ENCODE results near the gene KRTAP10-11.
"Not testable (repeated sequence)": the region's sequence is repeated elsewhere in the genome, so short reads cannot be mapped to it uniquely, and the experiment has no call there.

KRTAP10-11 gene

GRCh38 chr21:44686843-44687561 is 40.8 kb downstream of the KRTAP10-11 start (continued):
- TF ChIP-seq CREB5 (CRISPR knock-in tag; IDR thresholded peaks at IDR 0.05; ENCODE audit: low read depth) (no peak), ZC3H10 (CRISPR knock-in tag; IDR thresholded peaks at IDR 0.05) (no peak), CSDC2 (CRISPR knock-in tag; IDR thresholded peaks at IDR 0.05) (no peak), ZFP30 (CRISPR knock-in tag; IDR thresholded peaks at IDR 0.05) (no peak), ZNF70 (CRISPR knock-in tag; IDR thresholded peaks at IDR 0.05) (no peak), GLIS3 (CRISPR knock-in tag; IDR thresholded peaks at IDR 0.05) (no peak), PATZ1 (CRISPR knock-in tag; IDR thresholded peaks at IDR 0.05; ENCODE audit: borderline replicate concordance) (no peak), ESRRG (CRISPR knock-in tag; IDR thresholded peaks at IDR 0.05) (no peak)

- TF ChIP-seq ZFP3 (CRISPR knock-in tag; IDR thresholded peaks at IDR 0.05) (no peak), ARNTL (CRISPR knock-in tag; IDR thresholded peaks at IDR 0.05; ENCODE audit: borderline replicate concordance, low read depth) (no peak), ZFP30 (CRISPR knock-in tag; IDR thresholded peaks at IDR 0.05) (no peak), OSR1 (CRISPR knock-in tag; IDR thresholded peaks at IDR 0.05) (no peak), ZC3H10 (CRISPR knock-in tag; IDR thresholded peaks at IDR 0.05) (no peak), ZNF565 (CRISPR knock-in tag; conservative IDR thresholded peaks at IDR 0.05; ENCODE audit: low read depth) (no peak), TCF4 (CRISPR knock-in tag; IDR thresholded peaks at IDR 0.05; ENCODE audit: borderline replicate concordance) (no peak), ISL1 (CRISPR knock-in tag; IDR thresholded peaks at IDR 0.05) (no peak), TSHZ2 (CRISPR knock-in tag; IDR thresholded peaks at IDR 0.05) (no peak), TOX (CRISPR knock-in tag; IDR thresholded peaks at IDR 0.05; ENCODE audit: borderline replicate concordance) (no peak), SNAI2 (CRISPR knock-in tag; IDR thresholded peaks at IDR 0.05) (no peak), CREB5 (CRISPR knock-in tag; IDR thresholded peaks at IDR 0.05; ENCODE audit: low read depth) (no peak)
- ATAC-seq, result no peak
Observed at GRCh38 chr21:44687671-44688070, 41.5 kb downstream of the KRTAP10-11 start.

- not testable (repeated sequence) for ATAC-seq
Observed at GRCh38 chr21:44689740-44690139, 43.5 kb downstream of the KRTAP10-11 start.

GRCh38 chr21:44691686-44692085 is 45.5 kb downstream of the KRTAP10-11 start:
- ATAC-seq, result no peak
- TF ChIP-seq CSRNP3 (CRISPR knock-in tag; IDR thresholded peaks at IDR 0.05), result no peak
- no peak for TF ChIP-seq TCF4 (CRISPR knock-in tag; IDR thresholded peaks at IDR 0.05; ENCODE audit: borderline replicate concordance)
- TF ChIP-seq PPARA (CRISPR knock-in tag; IDR thresholded peaks at IDR 0.05; ENCODE audit: borderline replicate concordance), result no peak
- TF ChIP-seq POU6F1 (CRISPR knock-in tag; IDR thresholded peaks at IDR 0.05; ENCODE audit: borderline replicate concordance, low read depth), result no peak

All from SK-N-SH treated with all-trans-retinoic acid at 6 μM for 48 hours (cell line).